GM19328 (cell line): ENCODE results near the gene RPL7A.

ENCODE experiments used
- ATAC-seq: cut with Tn5 transposase; IDR thresholded peaks from one replicate; pipeline ENCODE4 v1.9.1; 2021; ENCODE audit warnings: mild to moderate bottlenecking, moderate library complexity; ENCODE audit not compliant: unreplicated experiment

The RPL7A gene

GRCh38 chr9:133347515-133347984 lies 468 bp upstream of the RPL7A start:
- ATAC-seq, result no peak

- no peak for ATAC-seq
These were observed 928 bp downstream of the RPL7A start for GRCh38 chr9:133348718-133349573.

GRCh38 chr9:133349965-133350616 lies 2.1 kb downstream of the RPL7A start:
- no peak for ATAC-seq

- ATAC-seq, result no peak
These were observed 3.5 kb downstream of the RPL7A start for GRCh38 chr9:133351526-133351907.

GRCh38 chr9:133351908-133352634 lies 4.1 kb downstream of the RPL7A start:
- ATAC-seq, result no peak

- ATAC-seq, result no peak
These were observed 4.8 kb downstream of the RPL7A start for GRCh38 chr9:133352635-133353340.

GRCh38 chr9:133353548-133353947 lies 5.5 kb downstream of the RPL7A start:
- no peak for ATAC-seq

GRCh38 chr9:133354766-133355165 lies 6.7 kb downstream of the RPL7A start:
- no peak for ATAC-seq

- peak; percentile 24 for ATAC-seq
These were observed 7.9 kb downstream of the RPL7A start for GRCh38 chr9:133355881-133356357.

- ATAC-seq, result peak; percentile 63
These were observed 8.5 kb downstream of the RPL7A start, which contains the start of the genes SURF1 and SURF2 for GRCh38 chr9:133356391-133357091. Gene SURF1, minus strand, starts transcription at chr9:133356487. Its CDS starts 34 bp downstream, at chr9:133356453. Gene SURF2, plus strand, starts transcription at chr9:133356550. Its CDS starts 43 bp downstream, at chr9:133356593.

- ATAC-seq, result no peak
These were observed 9.6 kb downstream of the RPL7A start for GRCh38 chr9:133357656-133358055.

- ATAC-seq, result no peak
These were observed 11.6 kb downstream of the RPL7A start for GRCh38 chr9:133359399-133360175.

- no peak for ATAC-seq
These were observed 12.7 kb downstream of the RPL7A start for GRCh38 chr9:133360400-133361393.

- no peak for ATAC-seq
These were observed 13.6 kb downstream of the RPL7A start for GRCh38 chr9:133361507-133362092.

GRCh38 chr9:133362359-133363044 lies 14.5 kb downstream of the RPL7A start:
- no peak for ATAC-seq

- no peak for ATAC-seq
These were observed 18.4 kb downstream of the RPL7A start for GRCh38 chr9:133366435-133366834.

GRCh38 chr9:133367221-133367620 lies 19.2 kb downstream of the RPL7A start:
- ATAC-seq, result no peak
